GM12864 (cell line): ENCODE data around the gene PEAK1.

Source experiments
- DNase-seq: peaks from one replicate; pipeline ENCODE4 v3.0.0-alpha.2; 2011; ENCODE audit warnings: low read depth
- H3K4me3 ChIP-seq: 2 replicates; pipeline ENCODE4 v1.5.1; 2011; ENCODE audit warnings: mild to moderate bottlenecking, low read depth, low read length, control low read depth
- TF ChIP-seq, protein P1 (sequence below): IDR thresholded peaks from 2 replicates; pipeline ENCODE4 v1.5.1; 2011; ENCODE audit warnings: low read depth, mild to moderate bottlenecking, moderate library complexity, low read length, control low read depth, inconsistent platforms; ENCODE audit errors: missing control alignments

PEAK1 gene

DNA sequence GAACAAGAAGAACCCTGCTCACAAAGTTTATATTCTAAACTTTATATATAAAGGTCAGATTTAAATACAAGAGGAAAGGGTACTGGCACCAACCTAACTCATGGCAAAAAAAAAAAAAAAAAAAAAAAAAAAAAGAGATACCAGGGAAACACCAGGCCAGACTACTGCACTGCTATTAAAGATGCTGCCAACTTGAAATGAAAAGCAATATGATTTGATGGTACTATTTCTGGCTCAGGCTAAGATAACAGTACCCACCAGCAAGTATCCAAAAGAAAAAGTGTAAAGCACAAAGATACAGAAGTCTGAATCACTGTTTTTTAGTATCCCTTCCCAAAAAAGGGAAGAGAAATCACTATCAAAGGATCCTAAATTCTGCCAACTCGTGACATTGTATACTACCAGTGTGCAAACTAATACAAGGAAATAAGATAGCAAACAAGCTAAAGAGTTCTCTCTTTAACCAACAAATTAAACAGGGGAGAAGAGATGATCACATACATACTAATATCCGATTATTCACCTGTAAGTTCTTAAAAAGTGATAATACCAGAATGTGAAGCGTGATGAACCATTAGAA is 28.4 kb downstream of the PEAK1 start:
- no peak for DNase-seq
- TF ChIP-seq, protein P1, sequence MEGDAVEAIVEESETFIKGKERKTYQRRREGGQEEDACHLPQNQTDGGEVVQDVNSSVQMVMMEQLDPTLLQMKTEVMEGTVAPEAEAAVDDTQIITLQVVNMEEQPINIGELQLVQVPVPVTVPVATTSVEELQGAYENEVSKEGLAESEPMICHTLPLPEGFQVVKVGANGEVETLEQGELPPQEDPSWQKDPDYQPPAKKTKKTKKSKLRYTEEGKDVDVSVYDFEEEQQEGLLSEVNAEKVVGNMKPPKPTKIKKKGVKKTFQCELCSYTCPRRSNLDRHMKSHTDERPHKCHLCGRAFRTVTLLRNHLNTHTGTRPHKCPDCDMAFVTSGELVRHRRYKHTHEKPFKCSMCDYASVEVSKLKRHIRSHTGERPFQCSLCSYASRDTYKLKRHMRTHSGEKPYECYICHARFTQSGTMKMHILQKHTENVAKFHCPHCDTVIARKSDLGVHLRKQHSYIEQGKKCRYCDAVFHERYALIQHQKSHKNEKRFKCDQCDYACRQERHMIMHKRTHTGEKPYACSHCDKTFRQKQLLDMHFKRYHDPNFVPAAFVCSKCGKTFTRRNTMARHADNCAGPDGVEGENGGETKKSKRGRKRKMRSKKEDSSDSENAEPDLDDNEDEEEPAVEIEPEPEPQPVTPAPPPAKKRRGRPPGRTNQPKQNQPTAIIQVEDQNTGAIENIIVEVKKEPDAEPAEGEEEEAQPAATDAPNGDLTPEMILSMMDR, result no peak
- H3K4me3 ChIP-seq, result no peak overlapping the region

DNA sequence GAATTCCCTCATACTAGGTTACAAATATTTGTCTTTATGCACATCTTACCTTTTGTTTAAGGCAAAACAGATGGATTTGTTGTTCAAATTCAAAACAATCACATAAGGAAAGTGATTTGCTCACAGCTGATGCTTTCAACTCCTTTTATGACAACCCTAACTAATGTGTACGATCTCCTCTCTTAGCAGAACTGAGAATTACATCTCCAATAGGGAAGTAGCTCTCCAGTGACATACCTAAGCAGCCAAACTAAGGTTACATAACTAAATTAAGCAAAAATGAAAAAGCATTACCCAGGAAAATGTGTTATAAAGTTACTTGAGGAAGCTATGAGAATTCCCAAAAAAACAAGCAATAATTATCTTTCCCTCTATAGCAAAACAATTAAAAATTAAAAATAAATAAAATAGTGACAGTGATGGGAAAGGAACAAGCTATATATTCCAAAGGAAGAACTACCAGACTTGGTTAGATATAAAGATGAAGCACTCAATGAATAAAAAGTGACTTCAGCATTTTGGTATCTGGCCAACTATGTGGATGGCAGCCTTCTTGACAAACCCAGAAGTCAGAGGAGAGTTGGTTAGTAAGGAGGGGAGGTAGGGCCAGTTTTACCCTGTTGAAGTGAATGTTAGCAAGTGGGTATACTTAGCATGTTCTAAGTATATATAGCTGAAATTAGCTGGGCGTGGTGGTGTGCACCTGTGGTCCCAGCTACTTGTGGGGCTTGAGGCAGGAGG is 32.4 kb downstream of the PEAK1 start:
- no peak overlapping the region for H3K4me3 ChIP-seq
- DNase-seq, result no peak
- TF ChIP-seq, protein P1, result no peak

DNA sequence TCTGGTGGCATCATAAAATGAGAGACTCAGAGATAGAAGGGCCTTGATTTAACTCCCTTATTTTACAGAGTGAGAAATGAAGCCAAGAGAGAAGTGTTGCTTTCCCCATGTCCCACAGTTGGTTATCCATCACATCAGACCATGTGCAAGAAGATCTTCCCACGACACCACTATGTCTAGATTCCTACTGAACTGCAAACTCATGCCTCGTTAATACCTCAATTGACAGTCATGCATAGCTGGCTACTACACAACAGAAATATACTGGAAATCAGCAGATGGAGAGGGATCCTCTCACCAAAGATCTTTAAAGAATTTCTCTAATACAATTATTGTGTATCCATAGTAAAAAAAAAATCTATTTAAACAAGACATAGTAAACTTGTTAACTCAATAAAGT is 33.3 kb downstream of the PEAK1 start:
- TF ChIP-seq, protein P1, result no peak
- no peak overlapping the region for H3K4me3 ChIP-seq

DNA sequence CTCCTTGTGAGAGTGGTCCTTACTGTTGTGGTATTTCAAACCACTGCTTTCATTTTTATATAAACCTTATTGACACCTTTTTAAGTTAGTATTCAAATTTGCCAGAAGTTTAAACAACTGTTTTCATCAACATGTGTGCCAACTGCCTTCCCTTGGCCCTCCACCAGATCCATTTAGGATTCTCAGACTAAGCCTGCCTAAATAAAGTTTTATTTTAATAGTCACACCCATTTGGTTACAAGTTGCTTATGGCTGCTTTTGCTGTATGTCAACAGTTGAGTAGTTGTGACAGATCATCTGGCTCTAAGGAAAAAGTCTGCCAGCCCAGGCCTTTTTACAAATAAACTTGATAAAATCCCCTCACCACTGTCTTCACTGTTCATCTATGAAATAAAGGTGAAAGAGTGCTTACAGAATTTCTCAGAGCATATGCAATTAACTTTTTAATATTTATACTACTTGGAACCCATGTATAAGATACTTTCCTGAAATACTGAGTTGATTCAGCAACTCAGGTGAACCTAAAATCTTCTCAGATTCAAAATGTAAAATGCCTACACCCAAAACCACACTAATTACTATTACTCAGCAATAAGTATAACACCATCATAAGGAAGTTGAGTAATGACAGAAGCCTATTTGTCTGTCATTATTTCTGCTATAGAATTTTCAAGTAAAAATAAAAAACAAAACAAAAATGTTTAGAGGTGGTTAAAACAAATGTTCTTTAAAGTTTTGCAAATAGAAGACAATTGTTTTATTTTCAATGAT is 35.1 kb downstream of the PEAK1 start:
- no peak for DNase-seq
- TF ChIP-seq, protein P1, result no peak
- H3K4me3 ChIP-seq, result no peak overlapping the region

More for the DNA sequence above, 33.3 kb downstream of the PEAK1 start:
- no peak for DNase-seq

DNA sequence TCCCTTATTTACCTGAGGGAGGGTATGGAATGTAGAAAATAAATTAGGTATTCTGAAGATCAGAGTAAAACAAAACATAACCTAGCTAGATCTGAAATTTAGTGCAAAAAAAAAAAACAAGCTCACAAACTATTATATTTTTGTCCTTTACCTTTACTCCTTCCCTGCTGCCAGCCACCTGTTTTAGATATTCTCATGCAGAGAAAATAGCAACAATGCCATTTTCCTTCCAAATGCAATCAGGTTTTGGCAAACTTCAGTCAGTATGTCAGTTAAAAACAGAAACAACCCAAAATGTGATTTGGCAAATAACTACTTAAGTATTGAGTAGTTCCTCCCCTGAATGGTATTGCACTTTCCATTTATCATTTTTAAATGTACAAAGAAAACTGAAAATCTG is 35.8 kb downstream of the PEAK1 start:
- no peak overlapping the region for H3K4me3 ChIP-seq
- TF ChIP-seq, protein P1, result no peak
- DNase-seq, result no peak

DNA sequence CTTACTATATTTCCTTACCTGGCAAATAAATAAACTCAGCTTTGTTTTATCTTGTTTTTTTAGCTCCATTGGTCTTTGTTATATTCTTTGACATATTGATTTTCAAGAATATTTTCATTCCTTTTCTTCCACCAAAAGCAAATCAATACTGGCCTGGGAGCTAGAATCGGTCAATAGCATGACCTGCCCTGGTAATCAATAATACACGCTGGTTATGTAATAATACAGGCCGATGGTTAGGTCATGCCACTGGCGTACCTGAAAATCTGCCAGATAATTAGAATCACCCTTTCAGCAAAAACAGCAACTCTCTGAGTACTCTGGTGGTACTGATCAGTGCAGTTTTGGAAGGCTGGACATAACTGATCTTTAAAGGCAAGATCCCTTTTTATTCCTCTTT is 39.9 kb downstream of the PEAK1 start:
- TF ChIP-seq, protein P1, result no peak
- DNase-seq, result no peak
- H3K4me3 ChIP-seq, result no peak overlapping the region
